AG08396 (cell line): ENCODE data around the gene LRMDA.

ENCODE experiments used
- DNase-seq: peaks from one replicate; pipeline ENCODE4 v3.0.0; 2012; ENCODE audit warnings: low spot score, mixed read lengths

The LRMDA gene

GRCh38 chr10:75875740-75876139 lies 444.3 kb downstream of the LRMDA start:
- no peak for DNase-seq

GRCh38 chr10:75876710-75877109 lies 445.3 kb downstream of the LRMDA start:
- DNase-seq: no peak

- no peak for DNase-seq
Measured at GRCh38 chr10:75877877-75878276, 446.5 kb downstream of the LRMDA start.

GRCh38 chr10:75878586-75878985 lies 447.2 kb downstream of the LRMDA start:
- no peak for DNase-seq

GRCh38 chr10:75880031-75880775 lies 448.8 kb downstream of the LRMDA start:
- no peak for DNase-seq

- DNase-seq: no peak
Measured at GRCh38 chr10:75883081-75884072, 452.0 kb downstream of the LRMDA start.

GRCh38 chr10:75884808-75885207 lies 453.4 kb downstream of the LRMDA start:
- no peak for DNase-seq

GRCh38 chr10:75887369-75887768 lies 455.9 kb downstream of the LRMDA start:
- DNase-seq: no peak

GRCh38 chr10:75887992-75888680 lies 456.7 kb downstream of the LRMDA start:
- DNase-seq: no peak

GRCh38 chr10:75889051-75889450 lies 457.6 kb downstream of the LRMDA start:
- DNase-seq: no peak

- DNase-seq: no peak
Measured at GRCh38 chr10:75894761-75895160, 463.3 kb downstream of the LRMDA start.

GRCh38 chr10:75895259-75895658 lies 463.8 kb downstream of the LRMDA start:
- DNase-seq: no peak

GRCh38 chr10:75899816-75900390 lies 468.5 kb downstream of the LRMDA start:
- DNase-seq: no peak

GRCh38 chr10:75902816-75903215 lies 471.4 kb downstream of the LRMDA start:
- DNase-seq: no peak

GRCh38 chr10:75904499-75905283 lies 473.3 kb downstream of the LRMDA start:
- no peak for DNase-seq

GRCh38 chr10:75905490-75905889 lies 474.1 kb downstream of the LRMDA start:
- DNase-seq: no peak

- DNase-seq: peak; percentile 13
Measured at GRCh38 chr10:75910032-75910431, 478.6 kb downstream of the LRMDA start.

- no peak for DNase-seq
Measured at GRCh38 chr10:75911426-75911825, 480.0 kb downstream of the LRMDA start.

GRCh38 chr10:75916906-75917305 lies 485.5 kb downstream of the LRMDA start:
- no peak for DNase-seq

GRCh38 chr10:75919913-75920312 lies 488.5 kb downstream of the LRMDA start:
- no peak for DNase-seq

- no peak for DNase-seq
Measured at GRCh38 chr10:75922435-75922834, 491.0 kb downstream of the LRMDA start.
